ENCODE results near the gene HRK.

HRK gene

DNA sequence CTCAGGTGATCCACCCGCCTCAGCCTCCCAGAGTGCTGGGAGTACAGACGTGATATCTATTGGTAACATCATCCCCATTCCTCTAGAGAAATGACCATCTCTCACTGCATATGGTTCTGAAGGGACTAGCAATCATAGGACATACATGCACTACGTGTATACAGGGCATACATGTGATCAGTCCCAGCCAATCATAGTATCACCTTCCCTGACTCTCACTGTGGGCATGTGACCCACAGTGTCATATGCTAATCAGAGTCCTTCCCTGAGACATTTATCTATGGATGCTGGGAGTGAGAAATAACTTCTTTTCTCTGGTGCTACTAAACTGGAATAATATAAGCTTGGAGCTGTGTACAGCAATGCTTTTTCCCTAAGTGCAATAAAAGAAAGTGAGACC is 17.4 kb upstream of the HRK start:
- no peak overlapping the region for H3K4me3 ChIP-seq (ENCODE audit: low read length in 2 of 2)
- no peaks in the 10 kb centered on the region for H3K36me3 ChIP-seq (replicated peaks in 1 of 2; ENCODE audit: control insufficient read depth in 2 of 2, insufficient read depth in 2 of 2, low read length in 2 of 2)

GRCh38 chr12:116897476-116897875 is 16.2 kb upstream of the HRK start:
- Histone ChIP-seq H3K14ac (ENCODE audit: low read length) (no peak overlapping the region), H2BK15ac (ENCODE audit: low read length) (no peak overlapping the region), H3K27me3 (ENCODE audit: control insufficient read depth in 3 of 3, insufficient read depth in 3 of 3, low read depth in 1 of 3, low read length in 3 of 3) (peaks cover 0 to 3% (median 0%) of the 10 kb centered on the region in 3 experiments), H3K4me3 (ENCODE audit: low read length in 2 of 2) (no peak overlapping the region), H2AFZ (ENCODE audit: low read length) (no peak overlapping the region), H3K79me1 (ENCODE audit: low read depth, low read length) (no peaks in the 10 kb centered on the region), H3K4me2 (ENCODE audit: insufficient read depth, low read length, poor library complexity, severe bottlenecking) (no peak overlapping the region), H2BK120ac (ENCODE audit: low read depth, low read length) (no peak overlapping the region), H3K4ac (ENCODE audit: low read length) (no peak overlapping the region), H2AK5ac (ENCODE audit: low read depth, low read length) (no peak overlapping the region), H4K8ac (ENCODE audit: low read depth, low read length) (no peak overlapping the region), H2BK12ac (ENCODE audit: low read length) (no peak overlapping the region), H3K4me1 (ENCODE audit: control insufficient read depth in 2 of 2, insufficient read depth in 1 of 2, low read depth in 1 of 2, low read length in 2 of 2) (peaks cover 0 to 5% of the 10 kb centered on the region in 2 donors), H3K23ac (ENCODE audit: low read depth, low read length, poor library complexity) (no peak overlapping the region), H3K36me3 (replicated peaks in 1 of 2; ENCODE audit: control insufficient read depth in 2 of 2, insufficient read depth in 2 of 2, low read length in 2 of 2) (no peaks in the 10 kb centered on the region), H3K18ac (ENCODE audit: low read length) (no peak overlapping the region), H3K27ac (replicated peaks; ENCODE audit: low read length) (no peak overlapping the region), H2BK5ac (ENCODE audit: low read length) (no peak overlapping the region), H3K9me3 (replicated peaks in 1 of 2; ENCODE audit: control insufficient read depth in 2 of 2, insufficient read depth in 1 of 2, low read depth in 1 of 2, low read length in 2 of 2) (peaks cover 0 to 1% of the 10 kb centered on the region in 2 donors), H4K91ac (ENCODE audit: low read depth, low read length, poor library complexity) (no peak overlapping the region), H3K9ac (ENCODE audit: low read depth, low read length, poor library complexity) (no peak overlapping the region)
- WGBS, 2 donors (ENCODE audit: extremely low coverage in 2 of 2, insufficient read length in 2 of 2, insufficient replicate concordance in 1 of 2) = no CpG with 5 or more reads among the region's 4 CpGs
- DNase-seq (ENCODE audit: low spot score) = no peak

More for the DNA sequence above, 17.4 kb upstream of the HRK start:
- no peak overlapping the region for H3K4me2 ChIP-seq (ENCODE audit: insufficient read depth, low read length, poor library complexity, severe bottlenecking)
- no peak overlapping the region for H2BK15ac ChIP-seq (ENCODE audit: low read length)
- peaks cover 0 to 3% (median 0%) of the 10 kb centered on the region in 3 experiments for H3K27me3 ChIP-seq (ENCODE audit: control insufficient read depth in 3 of 3, insufficient read depth in 3 of 3, low read depth in 1 of 3, low read length in 3 of 3)
- no peak overlapping the region for H4K8ac ChIP-seq (ENCODE audit: low read depth, low read length)
- H4K91ac ChIP-seq (ENCODE audit: low read depth, low read length, poor library complexity) = no peak overlapping the region
- no peak overlapping the region for H3K18ac ChIP-seq (ENCODE audit: low read length)
- WGBS, 2 donors (ENCODE audit: extremely low coverage in 2 of 2, insufficient read length in 2 of 2, insufficient replicate concordance in 1 of 2) = no CpG with 5 or more reads among the region's 3 CpGs
- H3K9ac ChIP-seq (ENCODE audit: low read depth, low read length, poor library complexity) = no peak overlapping the region
- no peak for DNase-seq (ENCODE audit: low spot score)
- H3K9me3 ChIP-seq (replicated peaks in 1 of 2; ENCODE audit: control insufficient read depth in 2 of 2, insufficient read depth in 1 of 2, low read depth in 1 of 2, low read length in 2 of 2) = peaks cover 0 to 1% of the 10 kb centered on the region in 2 donors
- peak overlapping the region; percentile 16 for H2AFZ ChIP-seq (ENCODE audit: low read length)
- H2BK5ac ChIP-seq (ENCODE audit: low read length) = no peak overlapping the region
- H3K4ac ChIP-seq (ENCODE audit: low read length) = no peak overlapping the region
- no peak overlapping the region for H2BK120ac ChIP-seq (ENCODE audit: low read depth, low read length)
- no peak overlapping the region for H3K14ac ChIP-seq (ENCODE audit: low read length)
- H3K23ac ChIP-seq (ENCODE audit: low read depth, low read length, poor library complexity) = no peak overlapping the region
- H3K79me1 ChIP-seq (ENCODE audit: low read depth, low read length) = no peaks in the 10 kb centered on the region
- H3K4me1 ChIP-seq (ENCODE audit: control insufficient read depth in 2 of 2, insufficient read depth in 1 of 2, low read depth in 1 of 2, low read length in 2 of 2) = peaks cover 0 to 5% of the 10 kb centered on the region in 2 donors
- no peak overlapping the region for H2AK5ac ChIP-seq (ENCODE audit: low read depth, low read length)
- H2BK12ac ChIP-seq (ENCODE audit: low read length) = no peak overlapping the region
- no peak overlapping the region for H3K27ac ChIP-seq (replicated peaks; ENCODE audit: low read length)

DNA sequence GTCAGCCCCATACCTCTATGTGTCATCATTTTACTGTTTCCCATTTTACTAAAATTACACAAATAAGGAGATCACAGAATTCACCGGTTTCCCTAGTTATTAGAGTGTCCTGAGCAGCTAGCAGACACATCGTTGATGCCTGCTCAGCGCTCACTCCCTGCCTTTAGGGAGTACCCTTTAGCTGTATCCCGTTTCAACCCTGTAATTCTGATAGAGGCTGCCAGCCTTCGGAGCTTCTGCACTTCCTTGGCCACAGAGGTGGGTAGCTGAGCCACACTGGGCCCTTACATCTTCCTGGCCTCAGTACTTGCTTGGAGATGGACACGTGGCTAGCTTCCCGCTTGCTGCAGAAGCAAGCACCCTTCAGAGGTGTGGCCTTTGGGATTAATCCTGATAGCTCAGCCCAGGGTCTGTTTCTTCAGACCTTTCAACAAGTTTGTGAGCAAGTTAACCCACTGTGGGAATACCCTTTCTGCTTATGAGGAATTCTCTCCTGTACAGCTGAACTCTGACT is 15.2 kb upstream of the HRK start:
- Histone ChIP-seq H3K79me1 (ENCODE audit: low read depth, low read length) (no peaks in the 10 kb centered on the region), H3K27me3 (ENCODE audit: control insufficient read depth in 3 of 3, insufficient read depth in 3 of 3, low read depth in 1 of 3, low read length in 3 of 3) (peaks cover 0 to 3% (median 0%) of the 10 kb centered on the region in 3 experiments)

DNA sequence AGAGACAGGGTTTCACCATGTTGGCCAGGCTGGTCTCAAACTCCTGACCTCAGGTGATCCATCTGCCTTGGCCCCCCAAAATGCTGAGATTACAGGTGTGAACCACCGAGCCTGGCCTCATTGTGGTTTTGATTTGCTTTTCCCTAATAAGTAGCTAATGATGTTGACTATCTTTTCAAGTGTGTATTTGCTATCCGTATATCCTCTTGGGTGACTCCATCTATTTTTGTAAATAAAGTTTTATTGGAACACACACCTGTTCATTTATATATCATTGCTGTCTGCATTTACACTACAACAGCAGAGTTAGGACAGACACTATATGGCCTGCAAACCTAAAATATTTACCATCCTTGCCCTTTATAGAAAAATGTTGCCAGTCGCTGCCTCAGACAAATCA is 13.7 kb upstream of the HRK start:
- Histone ChIP-seq H3K36me3 (replicated peaks in 1 of 2; ENCODE audit: control insufficient read depth in 2 of 2, insufficient read depth in 2 of 2, low read length in 2 of 2) (no peaks in the 10 kb centered on the region), H3K27me3 (ENCODE audit: control insufficient read depth in 3 of 3, insufficient read depth in 3 of 3, low read depth in 1 of 3, low read length in 3 of 3) (peaks cover 0 to 3% (median 0%) of the 10 kb centered on the region in 3 experiments), H2AK5ac (ENCODE audit: low read depth, low read length) (no peak overlapping the region), H2BK120ac (ENCODE audit: low read depth, low read length) (no peak overlapping the region), H3K23ac (ENCODE audit: low read depth, low read length, poor library complexity) (no peak overlapping the region), H4K91ac (ENCODE audit: low read depth, low read length, poor library complexity) (no peak overlapping the region), H3K27ac (replicated peaks; ENCODE audit: low read length) (no peak overlapping the region), H4K8ac (ENCODE audit: low read depth, low read length) (no peak overlapping the region), H3K9ac (ENCODE audit: low read depth, low read length, poor library complexity) (no peak overlapping the region), H3K4me1 (ENCODE audit: control insufficient read depth in 2 of 2, insufficient read depth in 1 of 2, low read depth in 1 of 2, low read length in 2 of 2) (peaks cover 0 to 5% of the 10 kb centered on the region in 2 donors), H3K4me2 (ENCODE audit: insufficient read depth, low read length, poor library complexity, severe bottlenecking) (no peak overlapping the region), H2BK15ac (ENCODE audit: low read length) (no peak overlapping the region), H3K4me3 (ENCODE audit: low read length in 2 of 2) (no peak overlapping the region), H3K14ac (ENCODE audit: low read length) (no peak overlapping the region), H3K79me1 (ENCODE audit: low read depth, low read length) (no peaks in the 10 kb centered on the region), H2BK12ac (ENCODE audit: low read length) (no peak overlapping the region), H3K9me3 (replicated peaks in 1 of 2; ENCODE audit: control insufficient read depth in 2 of 2, insufficient read depth in 1 of 2, low read depth in 1 of 2, low read length in 2 of 2) (peaks cover 1 to 2% of the 10 kb centered on the region in 2 donors), H2AFZ (ENCODE audit: low read length) (no peak overlapping the region), H3K18ac (ENCODE audit: low read length) (no peak overlapping the region), H3K4ac (ENCODE audit: low read length) (no peak overlapping the region), H2BK5ac (ENCODE audit: low read length) (no peak overlapping the region)
- WGBS, 2 donors (ENCODE audit: extremely low coverage in 2 of 2, insufficient read length in 2 of 2, insufficient replicate concordance in 1 of 2) = no CpG with 5 or more reads among the region's 3 CpGs
- DNase-seq (ENCODE audit: low spot score) = no peak

More for the DNA sequence above, 15.2 kb upstream of the HRK start:
- Histone ChIP-seq H2BK120ac (ENCODE audit: low read depth, low read length) (no peak overlapping the region), H3K27ac (replicated peaks; ENCODE audit: low read length) (no peak overlapping the region), H3K4me2 (ENCODE audit: insufficient read depth, low read length, poor library complexity, severe bottlenecking) (no peak overlapping the region), H2AK5ac (ENCODE audit: low read depth, low read length) (no peak overlapping the region), H2BK15ac (ENCODE audit: low read length) (no peak overlapping the region), H2BK5ac (ENCODE audit: low read length) (no peak overlapping the region), H3K9me3 (replicated peaks in 1 of 2; ENCODE audit: control insufficient read depth in 2 of 2, insufficient read depth in 1 of 2, low read depth in 1 of 2, low read length in 2 of 2) (peaks cover 1 to 2% of the 10 kb centered on the region in 2 donors), H4K8ac (ENCODE audit: low read depth, low read length) (no peak overlapping the region), H3K36me3 (replicated peaks in 1 of 2; ENCODE audit: control insufficient read depth in 2 of 2, insufficient read depth in 2 of 2, low read length in 2 of 2) (no peaks in the 10 kb centered on the region), H2AFZ (ENCODE audit: low read length) (peak overlapping the region; percentile 51), H2BK12ac (ENCODE audit: low read length) (no peak overlapping the region), H3K9ac (ENCODE audit: low read depth, low read length, poor library complexity) (no peak overlapping the region), H3K18ac (ENCODE audit: low read length) (no peak overlapping the region), H3K4me3 (ENCODE audit: low read length in 2 of 2) (peak overlapping the region in 1 of 2 donors; percentile 53), H4K91ac (ENCODE audit: low read depth, low read length, poor library complexity) (no peak overlapping the region), H3K14ac (ENCODE audit: low read length) (no peak overlapping the region), H3K4ac (ENCODE audit: low read length) (no peak overlapping the region), H3K23ac (ENCODE audit: low read depth, low read length, poor library complexity) (no peak overlapping the region), H3K4me1 (ENCODE audit: control insufficient read depth in 2 of 2, insufficient read depth in 1 of 2, low read depth in 1 of 2, low read length in 2 of 2) (peaks cover 0 to 5% of the 10 kb centered on the region in 2 donors)
- WGBS, 2 donors (ENCODE audit: extremely low coverage in 2 of 2, insufficient read length in 2 of 2, insufficient replicate concordance in 1 of 2) = no CpG with 5 or more reads among the region's 7 CpGs
- no peak for DNase-seq (ENCODE audit: low spot score)
